Stimulated activated memory B cell treated with anti-CD40 and anti-IgM and Interleukin-4, amounts not matched to agents 10 μg/mL and 1 μg/mL and 100 μg/mL, for 72 hours (primary cell): Measurements from ENCODE around the gene NUBPL.

Source experiments
- ATAC-seq: fragments of 150-1000 bp; cut with Tn5 transposase; 2 replicates; pipeline ENCODE4 v1.10.0; 2021
- H3K27ac Mint-ChIP-seq: one replicate; pipeline ENCODE4 v1.8.0; 2022; ENCODE audit warnings: mild to moderate bottlenecking, mixed read lengths
- H3K27me3 Mint-ChIP-seq: one replicate; pipeline ENCODE4 v1.8.0; 2022; ENCODE audit warnings: mixed read lengths
- H3K36me3 Mint-ChIP-seq: one replicate; pipeline ENCODE4 v1.8.0; 2022; ENCODE audit warnings: mixed read lengths
- H3K4me1 Mint-ChIP-seq: one replicate; pipeline ENCODE4 v1.8.0; 2022; ENCODE audit warnings: mixed read lengths
- H3K4me3 Mint-ChIP-seq: one replicate; pipeline ENCODE4 v1.8.0; 2022; ENCODE audit warnings: mild to moderate bottlenecking, moderate library complexity, mixed read lengths
- H3K9me3 Mint-ChIP-seq: one replicate; pipeline ENCODE4 v1.8.0; 2022; ENCODE audit warnings: mixed read lengths

Gene NUBPL

GRCh38 chr14:31561155-31561846 lies at the start of gene NUBPL:
Gene NUBPL, plus strand, starts transcription at chr14:31561404. Its CDS starts 36 bp downstream, at chr14:31561440.
- Mint-ChIP-seq H3K27ac (peak within 1 kb of the TSS; percentile 94), H3K9me3 (peaks cover 3% of the 10 kb centered on the region), H3K4me3 (peak within 1 kb of the TSS; percentile 89), H3K27me3 (no peaks in the 10 kb centered on the region), H3K4me1 (peaks cover 28% of the 10 kb centered on the region), H3K36me3 (no peaks in the 10 kb centered on the region)
- ATAC-seq = peak; percentile 94

- H3K27me3 Mint-ChIP-seq = peaks cover 9% of the 10 kb centered on the region
- ATAC-seq = no peak
These were observed 34.1 kb upstream of the NUBPL start for GRCh38 chr14:31527087-31527486.

GRCh38 chr14:31527546-31527945 lies 33.7 kb upstream of the NUBPL start:
- peaks cover 9% of the 10 kb centered on the region for H3K27me3 Mint-ChIP-seq
- no peak overlapping the region for H3K4me3 Mint-ChIP-seq
- no peaks in the 10 kb centered on the region for H3K4me1 Mint-ChIP-seq
- H3K9me3 Mint-ChIP-seq = no peaks in the 10 kb centered on the region
- no peak for ATAC-seq
- no peak overlapping the region for H3K27ac Mint-ChIP-seq
- no peaks in the 10 kb centered on the region for H3K36me3 Mint-ChIP-seq

More at GRCh38 chr14:31527087-31527486, 34.1 kb upstream of the NUBPL start:
- no peaks in the 10 kb centered on the region for H3K36me3 Mint-ChIP-seq
- no peak overlapping the region for H3K27ac Mint-ChIP-seq
- no peaks in the 10 kb centered on the region for H3K4me1 Mint-ChIP-seq
- no peak overlapping the region for H3K4me3 Mint-ChIP-seq
- H3K9me3 Mint-ChIP-seq = no peaks in the 10 kb centered on the region

GRCh38 chr14:31529053-31529452 lies 32.2 kb upstream of the NUBPL start:
- Mint-ChIP-seq H3K27me3 (no peaks in the 10 kb centered on the region), H3K4me3 (no peak overlapping the region), H3K27ac (no peak overlapping the region), H3K9me3 (no peaks in the 10 kb centered on the region), H3K4me1 (no peaks in the 10 kb centered on the region), H3K36me3 (no peaks in the 10 kb centered on the region)
- ATAC-seq = no peak

GRCh38 chr14:31530136-31530535 lies 31.1 kb upstream of the NUBPL start:
- H3K27ac Mint-ChIP-seq = no peak overlapping the region
- H3K4me3 Mint-ChIP-seq = no peak overlapping the region
- no peak for ATAC-seq
- H3K4me1 Mint-ChIP-seq = no peaks in the 10 kb centered on the region
- no peaks in the 10 kb centered on the region for H3K36me3 Mint-ChIP-seq
- H3K27me3 Mint-ChIP-seq = no peaks in the 10 kb centered on the region
- no peaks in the 10 kb centered on the region for H3K9me3 Mint-ChIP-seq

- ATAC-seq = no peak
- H3K9me3 Mint-ChIP-seq = no peaks in the 10 kb centered on the region
- peaks cover 3% of the 10 kb centered on the region for H3K27me3 Mint-ChIP-seq
- H3K4me3 Mint-ChIP-seq = no peak overlapping the region
- no peak overlapping the region for H3K27ac Mint-ChIP-seq
- no peaks in the 10 kb centered on the region for H3K4me1 Mint-ChIP-seq
- no peaks in the 10 kb centered on the region for H3K36me3 Mint-ChIP-seq
These were observed 24.8 kb upstream of the NUBPL start for GRCh38 chr14:31536201-31536960.

GRCh38 chr14:31541702-31542101 lies 19.5 kb upstream of the NUBPL start:
- Mint-ChIP-seq H3K27ac (no peak overlapping the region), H3K4me3 (no peak overlapping the region), H3K36me3 (no peaks in the 10 kb centered on the region), H3K4me1 (peaks cover 6% of the 10 kb centered on the region), H3K27me3 (peaks cover 13% of the 10 kb centered on the region), H3K9me3 (no peaks in the 10 kb centered on the region)
- ATAC-seq = no peak

DNA sequence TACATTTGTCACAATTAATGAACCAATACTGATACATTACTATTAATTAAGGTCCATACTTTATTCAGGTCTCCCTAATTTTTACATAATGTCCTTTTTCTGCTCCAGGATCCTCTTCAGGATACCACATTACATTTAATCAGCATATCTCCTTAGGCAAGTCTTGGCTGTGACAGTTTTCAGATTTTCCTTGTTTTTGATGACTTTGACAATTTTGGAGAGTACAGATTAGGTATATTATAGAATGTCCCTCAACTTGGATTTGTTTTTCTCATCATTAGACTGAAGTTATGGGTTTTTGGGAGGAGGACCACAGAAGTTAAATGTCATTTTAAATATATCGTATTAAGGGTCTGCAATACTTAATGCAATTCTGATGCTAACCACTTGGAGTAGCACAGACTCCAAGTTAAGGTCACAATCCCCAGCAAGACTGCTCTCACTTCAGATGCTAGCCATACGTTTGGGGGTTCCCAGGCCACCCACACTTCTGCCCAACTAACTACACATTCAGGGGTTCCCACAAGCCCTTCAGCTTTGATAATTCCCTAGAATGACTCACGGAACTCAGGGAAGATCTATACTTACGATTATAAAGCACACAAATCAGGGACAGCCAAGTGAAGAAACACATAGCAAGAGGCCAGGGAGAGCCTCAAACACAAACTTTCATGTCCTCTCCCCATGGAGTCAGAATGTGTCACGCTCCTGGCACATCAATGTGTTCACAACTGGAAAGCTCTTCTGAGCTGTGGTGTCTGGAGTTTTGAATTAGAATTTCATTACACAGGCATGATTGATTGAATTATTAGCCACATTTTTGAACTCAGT lies 17.0 kb upstream of the NUBPL start:
- no peaks in the 10 kb centered on the region for H3K9me3 Mint-ChIP-seq
- no peak for ATAC-seq

GRCh38 chr14:31544816-31545215 lies 16.4 kb upstream of the NUBPL start:
- Mint-ChIP-seq H3K9me3 (no peaks in the 10 kb centered on the region), H3K36me3 (no peaks in the 10 kb centered on the region), H3K27ac (no peak overlapping the region), H3K27me3 (peaks cover 31% of the 10 kb centered on the region), H3K4me3 (no peak overlapping the region), H3K4me1 (peaks cover 6% of the 10 kb centered on the region)
- no peak for ATAC-seq

More for the DNA sequence above, 17.0 kb upstream of the NUBPL start:
- Mint-ChIP-seq H3K36me3 (no peaks in the 10 kb centered on the region), H3K27ac (no peak overlapping the region), H3K4me1 (peaks cover 6% of the 10 kb centered on the region), H3K27me3 (peaks cover 24% of the 10 kb centered on the region), H3K4me3 (no peak overlapping the region)

DNA sequence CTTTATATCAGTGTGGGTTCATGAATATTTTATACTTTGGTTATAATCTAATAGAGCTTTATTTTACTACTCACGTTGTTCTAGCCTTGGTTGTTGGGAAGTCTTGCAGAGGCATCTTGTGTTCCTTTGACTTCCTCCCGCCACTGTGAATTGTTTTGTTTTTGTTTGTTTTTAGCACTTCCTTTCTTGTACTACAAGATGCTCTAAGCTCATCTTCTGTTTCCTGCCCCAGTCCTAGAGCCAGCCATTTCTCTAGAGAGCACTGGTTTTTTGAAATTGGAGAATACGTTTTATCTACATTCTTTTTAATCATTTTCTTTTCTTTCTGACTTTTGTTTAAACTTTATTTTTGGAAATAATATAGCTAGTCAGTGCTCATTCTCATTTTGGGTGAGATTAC lies 15.9 kb upstream of the NUBPL start:
- peaks cover 36% of the 10 kb centered on the region for H3K27me3 Mint-ChIP-seq
- no peak for ATAC-seq
- H3K9me3 Mint-ChIP-seq = no peaks in the 10 kb centered on the region

DNA sequence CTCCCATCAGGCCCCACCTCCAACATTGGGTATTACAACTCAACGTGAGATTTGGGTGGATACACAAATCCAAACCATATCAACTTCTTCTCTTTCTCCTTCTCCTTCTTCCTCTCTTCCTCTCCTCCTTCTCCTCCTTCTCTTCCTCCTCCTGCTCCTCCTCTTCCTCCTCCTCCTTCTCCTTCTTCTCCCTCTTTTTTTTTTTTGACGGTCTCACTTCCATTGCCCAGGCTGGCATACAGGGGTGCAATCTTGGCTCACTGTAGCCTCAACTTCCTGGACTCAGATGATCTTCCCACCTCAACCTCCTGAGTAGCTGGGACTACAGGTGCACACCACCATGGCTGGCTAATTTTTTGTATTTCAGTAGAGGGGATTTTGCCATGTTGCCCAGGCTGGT lies 11.4 kb upstream of the NUBPL start:
- Mint-ChIP-seq H3K4me3 (no peak overlapping the region), H3K27ac (no peak overlapping the region), H3K36me3 (no peaks in the 10 kb centered on the region), H3K27me3 (peaks cover 37% of the 10 kb centered on the region), H3K9me3 (no peaks in the 10 kb centered on the region), H3K4me1 (no peaks in the 10 kb centered on the region)
- ATAC-seq = no peak

More for the DNA sequence above, 15.9 kb upstream of the NUBPL start:
- H3K4me1 Mint-ChIP-seq = peaks cover 6% of the 10 kb centered on the region
- no peak overlapping the region for H3K4me3 Mint-ChIP-seq
- H3K27ac Mint-ChIP-seq = no peak overlapping the region
- H3K36me3 Mint-ChIP-seq = no peaks in the 10 kb centered on the region

GRCh38 chr14:31550589-31550988 lies 10.6 kb upstream of the NUBPL start:
- Mint-ChIP-seq H3K36me3 (no peaks in the 10 kb centered on the region), H3K27me3 (peaks cover 37% of the 10 kb centered on the region), H3K4me3 (no peak overlapping the region), H3K9me3 (no peaks in the 10 kb centered on the region), H3K4me1 (no peaks in the 10 kb centered on the region), H3K27ac (no peak overlapping the region)
- ATAC-seq = no peak

GRCh38 chr14:31556191-31556590 lies 5.0 kb upstream of the NUBPL start:
- Mint-ChIP-seq H3K27me3 (peaks cover 13% of the 10 kb centered on the region), H3K27ac (no peak overlapping the region), H3K36me3 (no peaks in the 10 kb centered on the region), H3K9me3 (peaks cover 3% of the 10 kb centered on the region), H3K4me1 (peaks cover 10% of the 10 kb centered on the region), H3K4me3 (no peak overlapping the region)
- ATAC-seq = no peak

GRCh38 chr14:31559939-31560338 lies 1.3 kb upstream of the NUBPL start:
- Mint-ChIP-seq H3K36me3 (no peaks in the 10 kb centered on the region), H3K27ac (peak overlapping the region; percentile 94), H3K4me1 (peaks cover 28% of the 10 kb centered on the region), H3K27me3 (no peaks in the 10 kb centered on the region), H3K4me3 (peak overlapping the region; percentile 89), H3K9me3 (peaks cover 3% of the 10 kb centered on the region)
- no peak for ATAC-seq

DNA sequence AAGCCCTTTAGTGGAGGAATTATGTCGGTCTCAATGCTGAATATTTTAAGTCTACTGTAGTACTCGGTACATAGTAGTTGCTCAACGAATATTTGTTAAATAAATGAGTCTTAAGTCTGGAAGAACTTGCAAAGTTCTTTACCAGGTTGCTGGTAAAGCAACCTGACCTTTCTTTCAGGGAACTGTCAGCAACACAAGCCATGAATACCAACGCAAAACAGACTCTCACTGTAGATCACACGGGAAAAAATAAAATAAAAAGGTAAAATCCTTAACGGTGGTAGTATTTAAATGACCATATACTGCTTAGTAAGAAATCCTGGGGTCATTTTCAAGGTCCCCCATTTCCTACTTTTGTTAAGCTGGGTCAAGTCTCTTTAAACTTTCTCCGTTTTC lies 447 bp upstream of the NUBPL start:
- Mint-ChIP-seq H3K36me3 (no peaks in the 10 kb centered on the region), H3K4me3 (peak overlapping the region; percentile 89), H3K27me3 (no peaks in the 10 kb centered on the region), H3K4me1 (peaks cover 28% of the 10 kb centered on the region), H3K27ac (peak overlapping the region; percentile 94), H3K9me3 (peaks cover 3% of the 10 kb centered on the region)
- ATAC-seq = peak; percentile 65
